ENCODE measurements around the gene LDLRAD3. TPM values are rescaled to one million over a fixed set of nuclear protein-coding genes. Genes with fewer than 3 reads are reported as not detected.

LDLRAD3 gene
- total RNA-seq, 1 experiment from 2014 or later: 19.0 TPM

DNA sequence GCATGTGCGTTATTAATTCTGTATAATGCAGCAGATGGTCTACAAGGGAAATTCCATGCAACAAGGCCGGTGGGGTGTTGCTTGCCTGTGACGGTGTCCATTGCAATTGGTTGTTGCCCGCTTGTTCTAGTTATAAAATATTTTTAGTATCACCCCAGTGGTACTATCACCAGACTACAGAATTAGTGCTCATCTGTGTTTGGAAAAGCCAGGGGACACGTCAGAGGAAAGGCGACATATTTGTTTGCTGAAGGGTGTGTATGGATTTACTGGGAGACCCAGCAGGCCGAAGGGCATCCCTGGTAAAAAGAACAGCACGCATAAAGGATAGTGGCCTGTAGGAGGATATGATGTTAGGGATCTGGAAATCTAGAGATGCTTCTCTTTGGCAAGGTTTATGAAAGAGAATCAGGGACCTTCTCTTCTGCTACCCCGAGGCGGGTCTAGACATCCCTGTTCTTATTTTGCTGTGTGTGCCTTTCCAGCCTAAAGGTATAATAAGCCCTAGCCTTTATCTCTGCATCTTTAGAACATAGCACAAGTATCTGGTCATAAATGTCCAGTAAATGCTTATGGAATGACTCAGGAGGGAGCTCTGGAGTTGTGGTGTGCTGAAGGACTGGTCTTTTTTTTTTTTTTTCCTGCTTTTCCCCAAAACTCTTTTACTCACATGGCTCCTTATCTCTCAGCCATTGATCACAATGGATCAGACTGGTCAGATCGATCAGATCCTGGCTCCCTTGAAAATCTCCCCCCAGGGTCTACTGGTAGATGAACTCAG lies 90.9 kb downstream of the LDLRAD3 start:
- Histone ChIP-seq H3K79me2 (ENCODE audit: insufficient read depth, low read length) (0 out of 2 replicates have a peak, but pooled peaks cover 2% of the 10 kb centered on the region), H3K4me3 (replicated peaks in 1 of 2; ENCODE audit: low read depth in 1 of 2, low read length in 2 of 2) (no peak overlapping the region), H3K9me2 (ENCODE audit: insufficient read depth) (no peaks in the 10 kb centered on the region), H4K20me1 (ENCODE audit: insufficient read depth) (no peaks in the 10 kb centered on the region), H3K27ac (ENCODE audit: low read depth, low read length) (no peak overlapping the region), H3K9me3 (ENCODE audit: control insufficient read depth in 1 of 2, insufficient read depth in 1 of 2, low read depth in 1 of 2, low read length in 2 of 2) (no peaks in the 10 kb centered on the region), H3K27me3 (ENCODE audit: insufficient read depth, low read length) (no peaks in the 10 kb centered on the region), H3K36me3 (ENCODE audit: control insufficient read depth in 1 of 2, insufficient read depth in 2 of 2, low read length in 2 of 2) (no peaks in the 10 kb centered on the region), H3K4me2 (ENCODE audit: low read length) (peak overlapping the region; percentile 38), H3K4me1 (ENCODE audit: control insufficient read depth in 1 of 2, insufficient read depth in 2 of 2, low read length in 2 of 2) (peaks cover 6 to 18% of the 10 kb centered on the region in 2 experiments; a peak in 3 of 4 replicates), H2AFZ (ENCODE audit: low read depth, low read length, poor library complexity, severe bottlenecking) (no peak overlapping the region), H3K9ac (ENCODE audit: low read length) (no peak overlapping the region)
- BruUV-seq (replicated peaks): no TSS peak
- no peak for TF ChIP-seq TCF7L2 (IDR thresholded peaks at IDR 0.05; ENCODE audit: borderline replicate concordance, extremely low read depth, insufficient read depth, insufficient read length)
- TF ChIP-seq, protein P1, sequence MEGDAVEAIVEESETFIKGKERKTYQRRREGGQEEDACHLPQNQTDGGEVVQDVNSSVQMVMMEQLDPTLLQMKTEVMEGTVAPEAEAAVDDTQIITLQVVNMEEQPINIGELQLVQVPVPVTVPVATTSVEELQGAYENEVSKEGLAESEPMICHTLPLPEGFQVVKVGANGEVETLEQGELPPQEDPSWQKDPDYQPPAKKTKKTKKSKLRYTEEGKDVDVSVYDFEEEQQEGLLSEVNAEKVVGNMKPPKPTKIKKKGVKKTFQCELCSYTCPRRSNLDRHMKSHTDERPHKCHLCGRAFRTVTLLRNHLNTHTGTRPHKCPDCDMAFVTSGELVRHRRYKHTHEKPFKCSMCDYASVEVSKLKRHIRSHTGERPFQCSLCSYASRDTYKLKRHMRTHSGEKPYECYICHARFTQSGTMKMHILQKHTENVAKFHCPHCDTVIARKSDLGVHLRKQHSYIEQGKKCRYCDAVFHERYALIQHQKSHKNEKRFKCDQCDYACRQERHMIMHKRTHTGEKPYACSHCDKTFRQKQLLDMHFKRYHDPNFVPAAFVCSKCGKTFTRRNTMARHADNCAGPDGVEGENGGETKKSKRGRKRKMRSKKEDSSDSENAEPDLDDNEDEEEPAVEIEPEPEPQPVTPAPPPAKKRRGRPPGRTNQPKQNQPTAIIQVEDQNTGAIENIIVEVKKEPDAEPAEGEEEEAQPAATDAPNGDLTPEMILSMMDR (IDR thresholded peaks at IDR 0.05 in 2 of 3, conservative IDR thresholded peaks at IDR 0.05 in 1 of 3; ENCODE audit: borderline replicate concordance in 1 of 3, insufficient read depth in 1 of 3, low read depth in 2 of 3, low read length in 2 of 3): no peak
- TF ChIP-seq SP1 (IDR thresholded peaks at IDR 0.05; ENCODE audit: low read depth): no peak
- TF ChIP-seq, protein P2, sequence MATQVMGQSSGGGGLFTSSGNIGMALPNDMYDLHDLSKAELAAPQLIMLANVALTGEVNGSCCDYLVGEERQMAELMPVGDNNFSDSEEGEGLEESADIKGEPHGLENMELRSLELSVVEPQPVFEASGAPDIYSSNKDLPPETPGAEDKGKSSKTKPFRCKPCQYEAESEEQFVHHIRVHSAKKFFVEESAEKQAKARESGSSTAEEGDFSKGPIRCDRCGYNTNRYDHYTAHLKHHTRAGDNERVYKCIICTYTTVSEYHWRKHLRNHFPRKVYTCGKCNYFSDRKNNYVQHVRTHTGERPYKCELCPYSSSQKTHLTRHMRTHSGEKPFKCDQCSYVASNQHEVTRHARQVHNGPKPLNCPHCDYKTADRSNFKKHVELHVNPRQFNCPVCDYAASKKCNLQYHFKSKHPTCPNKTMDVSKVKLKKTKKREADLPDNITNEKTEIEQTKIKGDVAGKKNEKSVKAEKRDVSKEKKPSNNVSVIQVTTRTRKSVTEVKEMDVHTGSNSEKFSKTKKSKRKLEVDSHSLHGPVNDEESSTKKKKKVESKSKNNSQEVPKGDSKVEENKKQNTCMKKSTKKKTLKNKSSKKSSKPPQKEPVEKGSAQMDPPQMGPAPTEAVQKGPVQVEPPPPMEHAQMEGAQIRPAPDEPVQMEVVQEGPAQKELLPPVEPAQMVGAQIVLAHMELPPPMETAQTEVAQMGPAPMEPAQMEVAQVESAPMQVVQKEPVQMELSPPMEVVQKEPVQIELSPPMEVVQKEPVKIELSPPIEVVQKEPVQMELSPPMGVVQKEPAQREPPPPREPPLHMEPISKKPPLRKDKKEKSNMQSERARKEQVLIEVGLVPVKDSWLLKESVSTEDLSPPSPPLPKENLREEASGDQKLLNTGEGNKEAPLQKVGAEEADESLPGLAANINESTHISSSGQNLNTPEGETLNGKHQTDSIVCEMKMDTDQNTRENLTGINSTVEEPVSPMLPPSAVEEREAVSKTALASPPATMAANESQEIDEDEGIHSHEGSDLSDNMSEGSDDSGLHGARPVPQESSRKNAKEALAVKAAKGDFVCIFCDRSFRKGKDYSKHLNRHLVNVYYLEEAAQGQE (IDR thresholded peaks at IDR 0.05; ENCODE audit: low read depth): no peak
- TF ChIP-seq EZH2 (IDR thresholded peaks at IDR 0.05): no peak
- no peak for TF ChIP-seq ELF1 (IDR thresholded peaks at IDR 0.05; ENCODE audit: borderline replicate concordance, low read depth)
- ChIA-PET POLR2A (no interaction called here), CTCF (no interaction called here), RAD21 (ENCODE audit: low non-redundant PET in 1 of 2, low total read pairs in 2 of 2, uncharacterized antibody in 2 of 2, unreplicated experiment in 2 of 2) (no interaction called here)
- no peak for DNase-seq (ENCODE audit: low read depth, low spot score)
- intact Hi-C loops (cut with micrococcal nuclease): no loop called here
- ATAC-seq: peak; percentile 68; the same call in 1 of the 2 replicates
